Measurements from ENCODE around the gene ADCYAP1R1.

- no peak for TF ChIP-seq CTCF (IDR thresholded peaks at IDR 0.05)
- no peak for TF ChIP-seq EZH2 (IDR thresholded peaks at IDR 0.05; ENCODE audit: borderline replicate concordance, insufficient read depth, low read depth, low read length, poor library complexity, severe bottlenecking)
These were observed 22.7 kb upstream of the ADCYAP1R1 start for GRCh38 chr7:31029251-31030042.
